IMR-90 (cell line): Measurements from ENCODE around the gene PPP1CA.

Experiments used
- BHLHE40 ChIP-seq: fragments of 150-350 bp; IDR thresholded peaks from 2 replicates; pipeline ENCODE4 v1.6.1; 2016; ENCODE audit warnings: mild to moderate bottlenecking, low read depth, low read length
- CEBPB ChIP-seq: IDR thresholded peaks from 2 replicates; pipeline ENCODE4 v1.6.1; 2012; ENCODE audit warnings: low read depth, low read length, improper control_type of control experiment
- CTCF ChIP-seq: conservative IDR thresholded peaks from 2 replicates; pipeline ENCODE4 v1.5.1; 2012; ENCODE audit warnings: mild to moderate bottlenecking, low read depth, low read length, improper control_type of control experiment
- RAD21 ChIP-seq: IDR thresholded peaks from 2 replicates; pipeline ENCODE4 v1.6.1; 2012; ENCODE audit warnings: low read length, improper control_type of control experiment
- RFX5 ChIP-seq: IDR thresholded peaks from 2 replicates; pipeline ENCODE4 v1.8.0; 2012; ENCODE audit warnings: low read depth, mild to moderate bottlenecking, low read length, moderate library complexity
- USF2 ChIP-seq: fragments of 150-350 bp; IDR thresholded peaks from 2 replicates; pipeline ENCODE4 v1.6.1; 2017; ENCODE audit warnings: mild to moderate bottlenecking, antibody characterized with exemption, low read length, low read depth

DNA sequence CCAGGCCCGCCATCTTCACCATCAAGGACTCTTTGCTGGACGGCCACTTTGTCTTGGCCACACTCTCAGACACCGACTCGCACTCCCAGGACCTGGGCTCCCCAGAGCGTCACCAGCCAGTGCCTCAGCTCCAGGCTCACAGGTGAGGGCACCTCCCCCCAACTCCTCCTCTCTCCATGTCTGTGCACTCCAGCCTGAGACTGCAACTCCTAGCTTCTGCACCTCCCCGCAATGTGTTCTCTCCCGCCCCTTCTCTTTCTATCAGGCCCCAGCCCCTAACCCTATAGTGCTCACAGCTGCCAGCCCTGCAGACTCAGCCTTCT is 5.4 kb downstream of the PPP1CA start:
- TF ChIP-seq CTCF (no peak), USF2 (no peak), RAD21 (no peak), RFX5 (no peak), CEBPB (no peak), BHLHE40 (no peak)
